Loucy (cell line): ENCODE measurements around the gene CP.

Source experiments
- H2AFZ ChIP-seq: fragments of 200-600 bp; sonication (generic); 2 replicates; pipeline ENCODE4 v1.6.0; 2016; ENCODE audit warnings: antibody characterized with exemption, mild to moderate bottlenecking, low read length, moderate library complexity
- H3F3A ChIP-seq: fragments of 200-600 bp; 2 replicates; pipeline ENCODE4 v1.6.0; 2016; ENCODE audit warnings: antibody characterized with exemption, low read depth, mild to moderate bottlenecking
- H3K27me3 ChIP-seq: fragments of 200-600 bp; sonication (generic); 2 replicates; pipeline ENCODE4 v1.6.1; 2014; ENCODE audit warnings: low read length, mild to moderate bottlenecking; ENCODE audit not compliant: insufficient read depth, poor library complexity, severe bottlenecking
- H3K36me3 ChIP-seq: fragments of 200-600 bp; sonication (generic); 2 replicates; pipeline ENCODE4 v1.6.1; 2016; ENCODE audit warnings: low read length; ENCODE audit not compliant: insufficient read depth
- H3K4me1 ChIP-seq: fragments of 200-600 bp; sonication (generic); 2 replicates; pipeline ENCODE4 v1.5.1; 2014; ENCODE audit warnings: low read length, mild to moderate bottlenecking; ENCODE audit not compliant: insufficient read depth, poor library complexity, severe bottlenecking
- H3K4me2 ChIP-seq: fragments of 200-600 bp; sonication (generic); 2 replicates; pipeline ENCODE4 v1.6.0; 2014; ENCODE audit warnings: antibody characterized with exemption, low read length, low read depth, mild to moderate bottlenecking; ENCODE audit not compliant: poor library complexity, severe bottlenecking
- H3K4me3 ChIP-seq: fragments of 200-600 bp; sonication (generic); 2 replicates; pipeline ENCODE4 v1.5.1; 2014; ENCODE audit warnings: low read length, mild to moderate bottlenecking, mixed read lengths; ENCODE audit not compliant: poor library complexity, severe bottlenecking
- H3K79me2 ChIP-seq: fragments of 200-600 bp; sonication (generic); 2 replicates; pipeline ENCODE4 v1.6.1; 2014; ENCODE audit warnings: low read length; ENCODE audit not compliant: insufficient read depth
- H3K9ac ChIP-seq: fragments of 200-600 bp; sonication (generic); 2 replicates; pipeline ENCODE4 v1.6.0; 2014; ENCODE audit warnings: mild to moderate bottlenecking, low read depth, low read length, moderate library complexity; ENCODE audit not compliant: poor library complexity, severe bottlenecking
- H3K9me2 ChIP-seq: fragments of 200-600 bp; sonication (generic); replicated peaks from 2 replicates; pipeline ENCODE4 v1.6.1; 2016; ENCODE audit warnings: low read depth, low read length, mixed read lengths
- H3K9me3 ChIP-seq: fragments of 200-600 bp; sonication (generic); 2 replicates; pipeline ENCODE4 v1.6.1; 2014; ENCODE audit warnings: mild to moderate bottlenecking, antibody characterized with exemption, low read length, low read depth; ENCODE audit not compliant: insufficient read depth
- H4K20me1 ChIP-seq: fragments of 200-600 bp; sonication (generic); 2 replicates; pipeline ENCODE4 v1.6.0; 2014; ENCODE audit warnings: antibody characterized with exemption, low read length, mild to moderate bottlenecking; ENCODE audit not compliant: insufficient read depth, poor library complexity, severe bottlenecking
- EZH2phosphoT487 ChIP-seq: fragments of 200-600 bp; IDR thresholded peaks from 2 replicates; pipeline ENCODE4 v1.6.1; 2018; ENCODE audit warnings: antibody characterized with exemption, mild to moderate bottlenecking, moderate library complexity, borderline replicate concordance
- TF ChIP-seq, protein P1 (sequence below): fragments of 200-600 bp; sonication (generic); conservative IDR thresholded peaks from 2 replicates; pipeline ENCODE4 v1.5.1; 2014; ENCODE audit warnings: mild to moderate bottlenecking, antibody characterized with exemption, low read length

CP gene

DNA sequence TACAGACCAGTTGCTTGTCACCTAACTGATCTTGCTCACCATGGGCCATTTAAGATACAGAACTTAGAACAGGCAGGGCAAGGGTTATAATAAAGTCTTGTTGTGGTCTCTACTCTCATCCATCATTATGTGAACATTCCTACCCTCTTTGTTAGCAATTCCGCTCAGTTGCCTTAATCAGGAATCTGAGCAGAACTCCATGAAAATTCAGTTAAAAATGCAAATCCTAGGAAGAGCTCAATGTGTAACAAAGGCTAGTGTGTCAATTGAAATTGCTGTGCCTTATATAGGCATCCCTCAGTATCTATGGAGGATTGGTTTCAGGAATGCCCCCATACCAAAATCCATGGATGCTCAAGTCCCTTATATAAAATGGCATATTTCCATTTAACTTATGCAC is 44.5 kb downstream of the CP start:
- Histone ChIP-seq H3K9ac (no peak overlapping the region), H3K4me2 (no peak overlapping the region), H4K20me1 (no peaks in the 10 kb centered on the region), H3K9me3 (no peaks in the 10 kb centered on the region), H2AFZ (no peak overlapping the region), H3K79me2 (no peaks in the 10 kb centered on the region), H3K27me3 (no peaks in the 10 kb centered on the region), H3K9me2 (no peaks in the 10 kb centered on the region), H3K4me1 (peaks cover 22% of the 10 kb centered on the region), H3K4me3 (no peak overlapping the region), H3F3A (no peaks in the 10 kb centered on the region), H3K36me3 (peaks cover 25% of the 10 kb centered on the region; the same call in 1 of the 2 replicates)
- TF ChIP-seq, protein P1, sequence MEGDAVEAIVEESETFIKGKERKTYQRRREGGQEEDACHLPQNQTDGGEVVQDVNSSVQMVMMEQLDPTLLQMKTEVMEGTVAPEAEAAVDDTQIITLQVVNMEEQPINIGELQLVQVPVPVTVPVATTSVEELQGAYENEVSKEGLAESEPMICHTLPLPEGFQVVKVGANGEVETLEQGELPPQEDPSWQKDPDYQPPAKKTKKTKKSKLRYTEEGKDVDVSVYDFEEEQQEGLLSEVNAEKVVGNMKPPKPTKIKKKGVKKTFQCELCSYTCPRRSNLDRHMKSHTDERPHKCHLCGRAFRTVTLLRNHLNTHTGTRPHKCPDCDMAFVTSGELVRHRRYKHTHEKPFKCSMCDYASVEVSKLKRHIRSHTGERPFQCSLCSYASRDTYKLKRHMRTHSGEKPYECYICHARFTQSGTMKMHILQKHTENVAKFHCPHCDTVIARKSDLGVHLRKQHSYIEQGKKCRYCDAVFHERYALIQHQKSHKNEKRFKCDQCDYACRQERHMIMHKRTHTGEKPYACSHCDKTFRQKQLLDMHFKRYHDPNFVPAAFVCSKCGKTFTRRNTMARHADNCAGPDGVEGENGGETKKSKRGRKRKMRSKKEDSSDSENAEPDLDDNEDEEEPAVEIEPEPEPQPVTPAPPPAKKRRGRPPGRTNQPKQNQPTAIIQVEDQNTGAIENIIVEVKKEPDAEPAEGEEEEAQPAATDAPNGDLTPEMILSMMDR, result no peak
- TF ChIP-seq EZH2phosphoT487, result no peak

DNA sequence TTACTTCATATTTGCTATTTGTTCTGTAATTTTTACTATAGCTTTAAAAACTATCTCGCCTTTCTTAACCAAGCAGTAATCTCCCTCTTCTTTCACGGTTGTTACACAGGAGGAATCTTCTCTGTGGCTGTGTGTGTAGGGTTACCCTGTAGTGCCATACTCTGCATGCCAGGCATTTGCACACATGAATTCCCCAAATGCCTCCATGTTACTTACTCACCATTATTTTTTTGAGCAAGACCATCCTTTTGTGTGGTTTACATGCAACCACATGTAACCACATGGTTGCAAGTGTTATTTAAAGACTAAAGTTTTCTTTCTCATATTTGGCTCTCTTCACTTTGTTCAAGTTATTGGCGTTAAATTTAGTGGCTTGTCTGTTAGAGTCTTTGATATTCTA is 46.7 kb downstream of the CP start:
- no peaks in the 10 kb centered on the region for H3K79me2 ChIP-seq
- no peak overlapping the region for H2AFZ ChIP-seq
- H3K36me3 ChIP-seq, result peaks cover 44% of the 10 kb centered on the region; the same call in 1 of the 2 replicates
- no peaks in the 10 kb centered on the region for H3K27me3 ChIP-seq
- no peak for TF ChIP-seq EZH2phosphoT487
- TF ChIP-seq, protein P1, result no peak
- H3K4me1 ChIP-seq, result peaks cover 22% of the 10 kb centered on the region
- H4K20me1 ChIP-seq, result no peaks in the 10 kb centered on the region
- no peak overlapping the region for H3K4me3 ChIP-seq
- H3F3A ChIP-seq, result no peaks in the 10 kb centered on the region
- peak overlapping the region; percentile 16 for H3K4me2 ChIP-seq
- H3K9ac ChIP-seq, result no peak overlapping the region
- no peaks in the 10 kb centered on the region for H3K9me2 ChIP-seq
- no peaks in the 10 kb centered on the region for H3K9me3 ChIP-seq

GRCh38 chr3:149170672-149171071 is 51.0 kb downstream of the CP start:
- Histone ChIP-seq H3K4me2 (no peak overlapping the region), H3K36me3 (peaks cover 70% of the 10 kb centered on the region), H2AFZ (no peak overlapping the region), H3K9me2 (no peaks in the 10 kb centered on the region), H3K27me3 (no peaks in the 10 kb centered on the region), H3K4me1 (peaks cover 22% of the 10 kb centered on the region), H3K9me3 (no peaks in the 10 kb centered on the region), H3F3A (no peaks in the 10 kb centered on the region), H3K4me3 (no peak overlapping the region), H3K79me2 (no peaks in the 10 kb centered on the region; the same call in 1 of the 2 replicates), H4K20me1 (no peaks in the 10 kb centered on the region), H3K9ac (no peak overlapping the region)
- no peak for TF ChIP-seq EZH2phosphoT487

DNA sequence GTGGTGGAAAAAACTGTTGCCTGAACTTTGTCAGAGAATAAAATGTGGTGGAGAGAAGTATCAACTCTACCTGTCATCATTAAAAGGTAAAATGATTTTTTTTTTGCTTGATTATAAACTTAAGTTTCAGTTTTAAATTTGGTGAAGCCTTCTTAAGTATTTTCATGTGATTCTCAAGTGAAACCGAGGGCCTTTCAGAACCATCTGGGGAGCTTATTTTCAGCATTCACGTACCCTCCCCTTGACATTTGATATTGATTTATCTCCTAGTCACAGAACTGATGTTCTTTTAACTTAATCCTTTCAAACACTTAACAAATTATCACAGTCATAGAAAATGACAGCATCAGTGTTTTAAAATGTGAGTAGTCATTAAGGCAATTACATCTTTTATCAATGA is 53.7 kb downstream of the CP start:
- Histone ChIP-seq H3K4me3 (no peak overlapping the region), H3K36me3 (peaks cover 65% of the 10 kb centered on the region), H4K20me1 (no peaks in the 10 kb centered on the region), H3K9me2 (no peaks in the 10 kb centered on the region), H3K79me2 (no peaks in the 10 kb centered on the region; the same call in 1 of the 2 replicates), H3K9me3 (no peaks in the 10 kb centered on the region), H3K9ac (no peak overlapping the region), H2AFZ (no peak overlapping the region), H3K4me1 (peaks cover 25% of the 10 kb centered on the region), H3K27me3 (no peaks in the 10 kb centered on the region), H3F3A (no peaks in the 10 kb centered on the region), H3K4me2 (no peak overlapping the region)
- TF ChIP-seq, protein P1, result no peak
- TF ChIP-seq EZH2phosphoT487, result no peak
